Naive thymus-derived CD8-positive, alpha-beta T cell (primary cell): Measurements from ENCODE around the gene HHLA2. TPM values are rescaled to one million over a fixed set of nuclear protein-coding genes. Genes with fewer than 3 reads are reported as not detected.
"Not testable (repeated sequence)": the region's sequence is repeated elsewhere in the genome, so short reads cannot be mapped to it uniquely, and the experiment has no call there.

Source experiments
- ATAC-seq, 2 donors: fragments of 150-1000 bp; cut with Tn5 transposase in 1 of 2; sonication (Bioruptor Pico), chemical (Tn5 transposase) in 1 of 2; 1 replicate in 1 of 2; 2 replicates in 1 of 2; pipeline ENCODE4 v1.10.0; 2021; ENCODE audit warnings: mild to moderate bottlenecking in 2 of 2, moderate library complexity in 2 of 2
- POLR2A ChIA-PET: fragments of 350-600 bp; sonication (Branson Sonifier 250); formaldehyde crosslinking; loops from one replicate; lab custom pipeline; 2021; ENCODE audit warnings: antibody characterized with exemption; lab: Charles Lee
- DNase-seq, 10 donors: peaks; one replicate each; pipeline versions ENCODE4 v3.0.0 to v3.0.0-alpha.2; 2020 to 2022
- H3K27ac Mint-ChIP-seq, 10 donors: one replicate each; pipeline ENCODE4 v1.8.0; 2020 to 2022; ENCODE audit warnings: mild to moderate bottlenecking in 10 of 10, mixed read lengths in 10 of 10, moderate library complexity in 4 of 10, inconsistent platforms in 1 of 10
- H3K27me3 Mint-ChIP-seq, 5 donors: one replicate each; pipeline ENCODE4 v1.8.0; 2021 to 2022; ENCODE audit warnings: mixed read lengths in 5 of 5
- H3K36me3 Mint-ChIP-seq, 3 donors: one replicate each; pipeline ENCODE4 v1.8.0; 2020 to 2022; ENCODE audit warnings: mixed read lengths in 3 of 3, mild to moderate bottlenecking in 2 of 3, inconsistent platforms in 1 of 3
- H3K4me1 Mint-ChIP-seq, 4 donors: one replicate each; pipeline ENCODE4 v1.8.0; 2021 to 2022; ENCODE audit warnings: mixed read lengths in 4 of 4
- H3K4me3 Mint-ChIP-seq, 10 donors: one replicate each; pipeline ENCODE4 v1.8.0; 2020 to 2022; ENCODE audit warnings: mild to moderate bottlenecking in 10 of 10, mixed read lengths in 10 of 10, moderate library complexity in 6 of 10, inconsistent platforms in 1 of 10
- H3K9me3 Mint-ChIP-seq, 9 donors: one replicate each; pipeline ENCODE4 v1.8.0; 2020 to 2022; ENCODE audit warnings: mixed read lengths in 9 of 9, mild to moderate bottlenecking in 3 of 9, inconsistent platforms in 1 of 9, moderate library complexity in 1 of 9
- polyA plus RNA-seq, 3 donors: library from polyadenylated mRNA; unstranded; fragments of 300-500 nt; fragmentation: Illumina TruSeq; gene quantifications; one replicate each; pipeline ENCODE4 v1.2.3, GENCODE V29; 2021
- total RNA-seq, 8 experiments: library from RNA in 2 of 8; stranded (reverse) in 2 of 8; gene quantifications; one replicate each; pipeline ENCODE4 v1.2.3 and lab custom pipeline; 2021 to 2026

The HHLA2 gene
- total and polyA plus RNA-seq, 5 experiments from 2014 or later = 0.44 to 0.75 (median 0.48) TPM; not detected in 2

DNA sequence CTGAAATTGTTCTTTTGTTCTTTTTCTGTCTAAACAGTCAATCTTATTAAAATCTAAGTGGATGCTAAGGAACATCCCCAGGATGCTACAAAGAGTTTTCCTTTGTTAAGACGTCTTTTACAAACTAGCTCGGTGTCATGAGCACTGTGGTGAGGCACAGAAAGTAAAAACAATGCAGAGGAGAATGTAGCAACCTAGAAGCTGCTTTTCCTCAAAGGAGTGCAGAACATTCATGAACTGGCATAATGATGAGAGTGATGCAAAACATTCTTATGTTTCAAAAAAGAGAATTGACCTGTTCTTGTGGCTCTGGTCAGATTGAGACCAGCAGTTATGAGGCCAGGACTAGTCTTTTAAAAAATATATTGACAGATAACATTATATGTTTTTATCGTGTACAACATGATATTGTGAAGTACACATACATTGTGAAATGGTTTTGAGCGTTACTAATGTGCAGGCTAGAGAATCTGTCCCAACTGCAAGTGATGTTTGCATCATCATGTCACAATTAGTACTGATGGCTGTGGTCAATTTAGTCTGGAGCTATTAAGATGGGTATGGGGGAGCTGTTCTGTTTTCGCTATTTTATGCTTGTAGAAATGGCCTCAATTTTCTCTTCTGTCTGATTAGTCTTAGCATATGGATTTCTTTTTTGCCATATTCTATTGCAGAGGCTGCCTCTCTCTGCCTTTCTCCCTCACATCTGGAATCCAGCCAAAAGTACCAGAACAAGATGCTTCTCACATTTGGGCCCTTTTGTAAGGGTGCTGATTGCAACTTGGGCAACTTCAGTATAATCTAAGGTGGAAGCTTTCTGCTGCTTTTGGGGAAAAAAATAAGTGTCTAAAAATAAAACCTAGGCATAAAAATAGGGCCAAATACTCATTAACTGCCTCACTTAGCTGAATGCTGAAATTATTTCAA, 50.2 kb downstream of the HHLA2 start:
- Mint-ChIP-seq H3K27ac (no peak overlapping the region), H3K36me3 (peaks cover 0 to 11% (median 0%) of the 10 kb centered on the region in 3 donors), H3K4me1 (peaks cover 0 to 17% (median 0%) of the 10 kb centered on the region in 4 donors), H3K9me3 (peaks cover 0 to 8% (median 0%) of the 10 kb centered on the region in 9 donors), H3K27me3 (peaks cover 2 to 11% (median 7%) of the 10 kb centered on the region in 5 donors), H3K4me3 (no peak overlapping the region)
- ATAC-seq = no peak
- POLR2A ChIA-PET = no interaction called here
- DNase-seq = no peak

DNA sequence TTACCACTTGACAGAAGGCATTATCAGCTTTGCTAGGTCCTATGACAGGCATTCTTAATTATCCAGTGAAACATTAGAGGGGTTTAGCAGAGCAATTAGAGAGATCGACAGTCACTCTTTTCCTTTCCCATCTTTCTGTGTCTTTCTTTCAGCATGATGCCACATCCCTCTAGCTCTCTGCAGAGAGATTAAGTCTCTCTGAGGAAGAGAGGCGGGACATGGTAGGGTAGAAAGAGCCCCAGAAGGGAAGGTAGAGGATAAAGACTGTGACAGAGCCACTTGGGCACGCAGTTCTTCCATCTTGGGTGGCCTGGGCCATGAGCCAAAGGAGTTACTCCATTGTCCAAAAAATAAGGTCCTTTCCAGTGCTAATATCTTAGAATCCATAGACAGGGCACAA, 55.8 kb downstream of the HHLA2 start:
- Mint-ChIP-seq H3K9me3 (peaks cover 0 to 8% (median 0%) of the 10 kb centered on the region in 9 donors), H3K4me1 (no peaks in the 10 kb centered on the region), H3K36me3 (peaks cover 0 to 11% (median 0%) of the 10 kb centered on the region in 3 donors), H3K27ac (no peak overlapping the region), H3K27me3 (peaks cover 2 to 11% (median 7%) of the 10 kb centered on the region in 5 donors), H3K4me3 (no peak overlapping the region)
- no peak for ATAC-seq
- DNase-seq = no peak
- POLR2A ChIA-PET = no interaction called here

DNA sequence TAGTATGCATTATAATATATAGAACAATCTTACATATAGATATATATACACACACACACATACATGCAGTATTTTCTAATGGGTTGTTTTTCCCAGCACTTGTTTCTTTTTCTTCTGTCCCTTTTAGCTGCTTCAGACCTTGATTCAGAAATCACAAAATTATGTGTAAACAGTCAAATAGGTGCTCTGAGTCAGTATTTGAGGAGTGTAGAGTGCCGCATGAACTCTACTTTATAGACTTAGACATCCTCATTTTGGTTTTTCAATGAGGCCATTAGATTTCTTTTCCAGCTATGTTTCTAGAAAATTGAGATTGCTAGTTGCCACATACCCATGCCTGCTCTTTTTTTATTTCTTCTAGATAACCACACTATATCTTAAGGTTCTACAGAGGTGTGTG, 58.2 kb downstream of the HHLA2 start:
- peaks cover 0 to 1% (median 0%) of the 10 kb centered on the region in 5 donors for H3K27me3 Mint-ChIP-seq
- no peaks in the 10 kb centered on the region for H3K4me1 Mint-ChIP-seq
- no peaks in the 10 kb centered on the region for H3K9me3 Mint-ChIP-seq
- no peak overlapping the region for H3K27ac Mint-ChIP-seq
- H3K4me3 Mint-ChIP-seq = no peak overlapping the region
- DNase-seq (no peak), ATAC-seq (no peak)
- POLR2A ChIA-PET = no interaction called here
- no peaks in the 10 kb centered on the region for H3K36me3 Mint-ChIP-seq

DNA sequence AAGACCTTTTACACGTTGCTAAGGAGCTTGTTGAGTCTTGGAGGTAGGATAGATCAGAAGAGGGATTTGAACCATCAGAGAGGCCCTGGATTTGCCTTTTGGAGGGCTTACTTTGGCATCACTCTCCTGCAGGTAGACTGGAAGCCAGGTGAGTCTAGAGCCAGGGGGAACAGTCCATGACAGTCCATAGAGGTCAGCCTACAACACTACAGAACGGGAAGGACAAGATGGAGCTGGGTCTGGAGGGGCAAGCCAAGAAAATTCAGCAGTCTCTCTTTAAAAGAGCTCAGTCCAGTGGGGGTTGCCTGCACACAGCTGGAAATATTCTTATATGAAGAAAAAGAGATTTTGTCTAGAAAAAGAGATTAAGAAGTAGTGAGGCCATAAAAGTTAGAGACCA, 60.7 kb downstream of the HHLA2 start:
- Mint-ChIP-seq H3K9me3 (no peaks in the 10 kb centered on the region), H3K27ac (no peak overlapping the region), H3K4me1 (no peaks in the 10 kb centered on the region), H3K36me3 (no peaks in the 10 kb centered on the region), H3K4me3 (no peak overlapping the region), H3K27me3 (peaks cover 0 to 1% (median 0%) of the 10 kb centered on the region in 5 donors)
- DNase-seq = no peak
- no peak for ATAC-seq
- POLR2A ChIA-PET = no interaction called here

DNA sequence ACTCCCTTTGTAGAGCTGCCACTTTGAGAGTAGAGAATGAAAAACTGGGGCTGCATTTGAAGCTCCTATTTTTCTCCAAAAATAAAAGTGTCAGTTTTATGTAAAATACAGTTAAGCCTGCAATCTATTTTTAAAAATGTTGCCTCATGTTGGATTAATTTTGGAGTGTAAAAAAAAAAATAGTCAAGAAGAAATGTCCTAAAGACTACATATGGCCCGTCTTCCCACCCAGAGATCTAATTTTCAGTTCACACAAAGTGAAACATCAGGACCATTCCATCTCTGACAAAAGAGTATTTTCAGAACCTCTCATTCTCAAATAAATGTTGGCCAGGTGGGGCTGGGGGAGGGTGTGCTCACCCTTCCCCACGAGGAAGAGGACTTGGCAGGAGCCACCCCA, 62.7 kb downstream of the HHLA2 start:
- no peak for DNase-seq
- ATAC-seq = no peak
- no peaks in the 10 kb centered on the region for H3K36me3 Mint-ChIP-seq
- POLR2A ChIA-PET = no interaction called here
- no peaks in the 10 kb centered on the region for H3K4me1 Mint-ChIP-seq
- no peaks in the 10 kb centered on the region for H3K9me3 Mint-ChIP-seq
- no peak overlapping the region for H3K4me3 Mint-ChIP-seq
- peaks cover 0 to 1% (median 0%) of the 10 kb centered on the region in 5 donors for H3K27me3 Mint-ChIP-seq
- no peak overlapping the region for H3K27ac Mint-ChIP-seq

DNA sequence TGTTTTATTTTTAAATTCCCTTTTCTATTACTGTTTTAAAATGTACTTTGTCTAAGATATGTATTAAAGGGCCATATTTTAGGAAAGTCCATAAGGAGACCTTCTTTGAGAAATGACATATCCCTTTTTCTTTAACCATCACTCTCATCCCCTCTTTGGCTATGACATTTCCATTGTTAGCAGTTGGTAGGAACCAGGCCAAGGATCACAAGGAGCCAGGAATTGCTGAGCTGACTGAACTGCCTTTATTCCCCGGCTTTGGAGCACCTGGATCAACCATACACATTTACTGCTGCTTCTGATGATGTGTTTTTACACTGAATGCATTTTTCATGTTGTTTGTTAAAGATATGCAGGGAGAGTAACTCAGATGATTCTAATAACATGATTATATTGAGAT, 79.7 kb downstream of the HHLA2 start:
- H3K27me3 Mint-ChIP-seq = no peaks in the 10 kb centered on the region
- peaks cover 0 to 3% (median 0%) of the 10 kb centered on the region in 9 donors for H3K9me3 Mint-ChIP-seq

DNA sequence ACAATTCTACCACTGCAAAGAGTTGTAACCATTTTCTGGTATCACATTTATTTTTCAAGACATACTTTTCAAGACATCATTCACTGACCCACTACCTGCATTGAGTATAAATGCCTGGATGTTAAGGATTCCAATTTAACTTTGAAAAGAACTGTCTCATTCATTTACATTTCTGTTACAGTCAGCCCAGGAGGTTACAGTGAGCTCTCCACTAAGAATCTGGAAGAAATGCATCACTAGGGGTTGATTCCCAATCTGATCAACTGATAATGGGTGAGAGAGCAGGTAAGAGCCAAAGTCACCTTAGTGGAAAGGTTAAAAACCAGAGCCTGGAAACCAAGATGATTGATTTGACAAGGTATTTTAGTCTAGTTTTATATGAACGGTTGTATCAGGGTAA, 81.0 kb downstream of the HHLA2 start:
- H3K27me3 Mint-ChIP-seq = no peaks in the 10 kb centered on the region
- no peak for ATAC-seq
- DNase-seq = no peak
- H3K9me3 Mint-ChIP-seq = peaks cover 0 to 3% (median 0%) of the 10 kb centered on the region in 9 donors
- H3K36me3 Mint-ChIP-seq = no peaks in the 10 kb centered on the region
- H3K27ac Mint-ChIP-seq = no peak overlapping the region
- POLR2A ChIA-PET = no interaction called here
- H3K4me3 Mint-ChIP-seq = no peak overlapping the region
- no peaks in the 10 kb centered on the region for H3K4me1 Mint-ChIP-seq

More for the DNA sequence above, 79.7 kb downstream of the HHLA2 start:
- Mint-ChIP-seq H3K36me3 (no peaks in the 10 kb centered on the region), H3K4me3 (no peak overlapping the region), H3K4me1 (no peaks in the 10 kb centered on the region), H3K27ac (no peak overlapping the region)
- POLR2A ChIA-PET = no interaction called here
- ATAC-seq (no peak), DNase-seq (no peak)

DNA sequence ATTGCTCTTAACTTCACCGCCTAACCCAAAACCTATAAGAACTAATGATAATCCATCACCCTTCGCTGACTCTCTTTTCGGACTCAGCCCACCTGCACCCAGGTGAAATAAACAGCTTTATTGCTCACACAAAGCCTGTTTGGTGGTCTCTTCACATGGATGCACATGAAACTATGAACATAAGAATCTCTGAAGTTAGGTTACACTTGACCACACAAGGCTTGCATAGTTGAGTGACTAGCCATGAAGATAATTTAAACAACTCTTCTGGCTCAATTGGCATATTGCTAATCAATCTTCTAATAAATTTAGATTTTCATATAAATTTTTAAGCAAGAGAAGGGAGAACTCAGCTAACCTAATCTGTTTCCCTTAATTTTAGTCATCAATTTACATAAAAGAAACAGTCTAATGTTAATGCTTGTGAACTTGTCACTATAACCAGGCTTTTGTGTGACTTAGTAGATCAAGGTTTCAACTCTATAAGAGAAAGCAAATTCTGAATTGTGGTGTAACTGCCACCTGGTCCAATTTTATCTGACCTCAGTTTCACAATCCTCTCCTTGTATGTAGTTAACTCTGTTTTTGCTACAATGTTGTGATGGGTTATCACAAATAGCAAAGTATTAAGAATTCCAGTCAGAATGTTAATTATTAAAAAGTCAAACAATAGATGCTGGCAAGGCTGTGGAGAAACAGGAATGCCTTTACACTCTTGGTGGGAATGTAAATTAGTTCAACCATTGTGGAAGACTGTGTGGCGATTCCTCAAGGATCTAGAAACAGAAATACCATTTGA, 82.0 kb downstream of the HHLA2 start:
- no peaks in the 10 kb centered on the region for H3K27me3 Mint-ChIP-seq
- no peak overlapping the region for H3K27ac Mint-ChIP-seq
- DNase-seq (no peak), ATAC-seq (no peak)
- POLR2A ChIA-PET = no interaction called here
- no peak overlapping the region for H3K4me3 Mint-ChIP-seq
- no peaks in the 10 kb centered on the region for H3K9me3 Mint-ChIP-seq
- no peaks in the 10 kb centered on the region for H3K4me1 Mint-ChIP-seq
- no peaks in the 10 kb centered on the region for H3K36me3 Mint-ChIP-seq

DNA sequence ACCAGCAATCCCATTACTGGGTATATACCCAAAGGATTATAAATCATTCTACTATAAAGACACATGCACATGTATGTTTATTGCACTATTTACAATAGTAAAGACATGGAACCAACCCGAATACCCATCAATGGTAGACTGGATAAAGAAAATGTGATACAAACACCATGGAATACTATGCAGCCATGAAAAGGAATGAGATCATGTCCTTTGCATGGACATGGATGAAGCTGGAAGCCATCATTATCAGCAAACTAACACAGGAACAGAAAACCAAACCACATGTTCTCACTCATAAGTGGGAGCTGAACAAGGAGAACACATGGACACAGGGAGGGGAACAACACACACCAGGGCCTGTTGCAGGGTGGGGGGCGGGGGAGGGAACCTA, 82.6 kb downstream of the HHLA2 start:
- ATAC-seq, H3K27me3 Mint-ChIP-seq, H3K36me3 Mint-ChIP-seq, H3K4me1 Mint-ChIP-seq, H3K9me3 Mint-ChIP-seq, DNase-seq, H3K4me3 Mint-ChIP-seq, POLR2A ChIA-PET: not testable (repeated sequence)
- H3K27ac Mint-ChIP-seq = peak overlapping the region in 1 of 10 donors; percentile 69

DNA sequence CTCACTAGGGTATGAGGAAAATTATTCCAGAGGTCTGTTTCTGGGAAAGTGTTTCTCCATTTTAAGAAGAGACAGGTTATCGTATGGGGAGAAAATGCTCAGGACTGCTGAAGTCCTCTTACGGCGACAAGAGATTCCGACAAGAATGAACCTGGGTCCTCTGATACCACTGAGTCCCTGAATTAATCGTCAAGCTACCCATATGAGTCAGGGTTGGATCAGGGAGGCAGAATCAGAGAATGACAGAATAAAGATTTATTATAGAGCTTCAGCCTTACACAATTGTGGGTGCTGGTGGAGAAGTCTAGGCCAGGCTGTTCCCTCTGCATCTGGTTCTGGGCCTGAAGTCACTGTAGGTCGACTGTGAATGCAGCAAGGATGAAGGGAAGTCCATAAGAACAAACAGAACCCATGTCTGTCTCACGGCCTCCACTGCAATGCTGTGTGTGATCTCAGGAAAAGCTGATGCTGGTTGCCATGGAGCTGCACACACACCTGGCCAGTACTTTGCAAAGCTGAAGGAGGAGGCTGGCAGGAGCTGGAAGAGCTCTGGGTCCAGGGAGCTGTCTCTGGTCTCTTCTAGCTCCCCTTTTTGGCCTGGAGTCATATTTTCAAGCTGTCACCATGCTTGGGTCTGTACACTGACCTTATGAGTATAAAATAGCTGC, 83.9 kb downstream of the HHLA2 start:
- Mint-ChIP-seq H3K9me3 (no peaks in the 10 kb centered on the region), H3K4me1 (no peaks in the 10 kb centered on the region), H3K36me3 (no peaks in the 10 kb centered on the region), H3K4me3 (no peak overlapping the region), H3K27ac (no peak overlapping the region), H3K27me3 (no peaks in the 10 kb centered on the region)
- DNase-seq = no peak
- POLR2A ChIA-PET = no interaction called here
- ATAC-seq = no peak

DNA sequence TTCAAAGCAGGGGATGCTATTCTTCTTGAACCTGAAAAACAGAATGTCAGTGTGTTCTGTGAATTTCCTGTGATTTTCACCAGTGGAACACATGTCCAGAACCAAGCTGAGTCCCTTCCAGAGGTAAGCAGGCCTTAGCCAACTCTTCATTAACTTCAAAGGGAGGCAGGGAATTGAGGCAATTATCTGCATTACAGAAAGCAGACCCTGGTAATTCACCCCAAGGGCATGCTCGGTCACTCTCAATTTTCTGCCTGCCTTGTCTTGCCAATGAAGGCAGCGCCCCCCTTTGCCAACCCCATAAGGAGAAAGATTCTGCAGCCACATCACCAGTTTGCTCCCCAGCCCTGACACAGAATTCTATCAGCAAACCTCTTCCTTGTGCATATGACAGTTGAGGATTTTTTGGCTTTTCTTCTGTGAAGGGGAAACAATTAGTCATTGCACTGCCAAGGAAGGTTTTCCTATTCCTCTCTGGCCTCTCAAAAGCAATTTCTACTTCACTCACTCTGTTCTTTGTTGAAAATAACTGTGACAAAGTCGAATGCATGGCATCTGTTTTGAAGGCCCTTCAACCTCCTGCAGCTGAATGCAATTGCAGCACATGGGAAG, 85.3 kb downstream of the HHLA2 start:
- DNase-seq = no peak
- POLR2A ChIA-PET = no interaction called here
- no peaks in the 10 kb centered on the region for H3K9me3 Mint-ChIP-seq
- H3K27ac Mint-ChIP-seq = no peak overlapping the region
- H3K4me3 Mint-ChIP-seq = no peak overlapping the region
- ATAC-seq = no peak
- H3K36me3 Mint-ChIP-seq = no peaks in the 10 kb centered on the region
- no peaks in the 10 kb centered on the region for H3K27me3 Mint-ChIP-seq
- H3K4me1 Mint-ChIP-seq = no peaks in the 10 kb centered on the region

DNA sequence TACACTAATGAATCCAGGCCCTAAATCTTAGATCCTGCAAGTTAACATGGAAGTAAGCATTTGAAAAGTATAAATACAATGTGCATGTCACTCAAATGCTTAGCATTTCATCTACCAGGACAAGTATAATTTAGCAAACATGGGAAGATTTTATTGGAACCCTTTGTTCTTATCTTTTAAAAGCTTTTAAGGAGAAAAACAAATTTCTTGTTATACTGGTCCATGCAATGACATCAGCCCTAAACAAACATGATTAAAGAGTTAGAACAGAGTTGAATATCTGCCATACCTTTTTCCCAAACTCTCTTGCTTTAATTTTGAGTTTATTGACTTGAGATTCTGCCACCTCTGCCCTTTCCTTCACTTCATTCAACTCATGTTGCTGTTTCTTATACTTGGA, 87.0 kb downstream of the HHLA2 start:
- Mint-ChIP-seq H3K9me3 (no peaks in the 10 kb centered on the region), H3K36me3 (no peaks in the 10 kb centered on the region), H3K4me1 (peaks cover 0 to 6% (median 0%) of the 10 kb centered on the region in 4 donors), H3K4me3 (no peak overlapping the region), H3K27me3 (no peaks in the 10 kb centered on the region), H3K27ac (no peak overlapping the region)
- POLR2A ChIA-PET = no interaction called here
- DNase-seq (no peak), ATAC-seq (no peak)
